HG03175 (cell line): ENCODE results near the gene TEX28.
"Not testable (repeated sequence)": the region's sequence is repeated elsewhere in the genome, so short reads cannot be mapped to it uniquely, and the experiment has no call there.

Experiments
- ATAC-seq: cut with Tn5 transposase; IDR thresholded peaks from one replicate; pipeline ENCODE4 v1.9.1; 2021; ENCODE audit warnings: mild to moderate bottlenecking, moderate library complexity; ENCODE audit not compliant: unreplicated experiment

Gene TEX28

GRCh38 chrX:154312116-154312515, 17.2 kb upstream of the TEX28 start:
- ATAC-seq, result no peak

DNA sequence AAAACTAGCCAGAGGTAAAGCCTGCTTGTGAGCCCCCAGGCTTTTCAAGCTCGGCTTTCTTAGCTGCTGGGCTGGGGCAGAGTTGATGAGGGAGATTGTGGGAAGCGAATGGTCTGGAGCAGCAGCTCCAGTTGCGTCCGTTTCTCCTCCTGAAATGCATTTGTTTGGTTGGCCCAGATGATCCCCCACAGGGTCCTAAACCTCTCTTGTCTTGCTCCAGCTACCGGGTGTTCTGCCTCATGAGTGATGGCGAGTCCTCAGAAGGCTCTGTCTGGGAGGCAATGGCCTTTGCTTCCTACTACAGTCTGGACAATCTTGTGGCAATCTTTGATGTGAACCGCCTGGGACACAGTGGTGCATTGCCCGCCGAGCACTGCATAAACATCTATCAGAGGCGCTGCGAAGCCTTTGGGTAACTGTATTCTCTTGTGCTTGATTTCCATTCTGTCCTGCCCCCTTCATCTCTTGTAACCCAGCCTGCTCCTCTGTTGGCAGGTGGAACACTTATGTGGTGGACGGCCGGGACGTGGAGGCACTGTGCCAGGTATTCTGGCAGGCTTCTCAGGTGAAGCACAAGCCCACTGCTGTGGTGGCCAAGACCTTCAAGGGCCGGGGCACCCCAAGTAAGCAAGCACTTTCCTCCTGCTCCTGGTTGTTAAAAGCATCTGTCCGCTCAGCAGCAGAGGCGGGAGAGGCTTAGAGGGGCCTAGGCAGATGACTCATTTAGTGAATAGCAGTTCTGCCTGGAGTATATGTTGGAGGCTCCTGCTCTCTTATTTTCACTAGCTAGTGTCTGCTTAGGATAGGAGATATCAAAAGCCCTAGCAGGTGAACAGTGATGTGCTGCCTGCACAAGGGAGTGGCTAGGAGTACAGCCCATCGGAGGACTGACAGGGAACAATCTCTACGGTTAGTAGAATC, 16.0 kb upstream of the TEX28 start:
- no peak for ATAC-seq

DNA sequence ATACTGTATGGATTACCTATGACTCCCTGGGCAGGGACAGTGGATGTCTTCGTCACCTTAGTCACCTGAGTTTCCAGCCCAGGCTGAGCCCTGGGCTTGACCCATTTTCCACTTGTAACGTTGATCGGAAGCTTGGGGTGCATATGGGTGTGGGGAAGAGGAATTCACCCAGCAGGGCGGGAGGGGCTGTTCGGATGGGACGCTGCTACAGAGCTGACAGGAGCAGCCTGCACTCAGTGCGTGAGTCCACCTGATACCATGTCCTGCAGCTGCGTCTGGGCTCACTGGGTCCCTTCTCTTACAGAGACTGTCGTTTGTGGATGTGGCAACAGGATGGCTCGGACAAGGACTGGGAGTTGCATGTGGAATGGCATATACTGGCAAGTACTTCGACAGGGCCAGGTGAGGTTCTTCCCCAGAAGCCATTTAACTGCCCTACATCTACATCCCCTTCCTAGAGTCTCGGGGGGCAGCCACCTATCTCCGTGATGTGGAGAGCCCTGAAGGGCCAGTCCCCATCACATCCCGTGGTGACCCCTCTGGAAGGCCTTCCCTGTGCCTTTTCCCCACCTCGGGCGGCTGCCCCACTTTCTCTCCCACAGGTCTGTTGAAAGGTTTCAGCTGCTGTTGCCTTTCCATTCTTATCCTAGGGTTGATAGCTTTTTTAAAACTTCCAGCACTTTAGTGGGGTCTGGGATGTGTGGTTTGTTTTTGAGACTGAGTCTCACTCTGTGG, 14.3 kb upstream of the TEX28 start:
- ATAC-seq, result no peak

GRCh38 chrX:154308108-154308946, 13.4 kb upstream of the TEX28 start:
- peak; percentile 42 for ATAC-seq

DNA sequence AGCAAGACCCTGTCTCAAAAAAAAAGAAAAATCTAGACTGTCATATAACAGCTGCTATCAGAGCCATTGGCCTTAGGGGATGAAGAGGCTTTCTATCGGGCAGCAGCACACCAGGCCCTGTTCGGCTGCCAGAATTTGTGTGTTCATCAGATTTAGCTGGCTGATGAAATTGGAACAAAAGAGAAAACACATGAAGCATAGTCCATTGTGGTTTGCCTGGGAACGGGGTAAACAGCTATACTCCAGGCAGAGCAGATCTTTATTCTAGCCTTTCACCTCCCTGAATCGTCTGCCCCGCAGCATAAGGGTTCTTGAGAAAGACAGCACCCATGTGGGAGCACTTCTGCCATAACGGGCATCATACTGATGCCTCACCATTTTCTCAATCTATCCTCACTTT, 12.3 kb upstream of the TEX28 start:
- ATAC-seq, result no peak

DNA sequence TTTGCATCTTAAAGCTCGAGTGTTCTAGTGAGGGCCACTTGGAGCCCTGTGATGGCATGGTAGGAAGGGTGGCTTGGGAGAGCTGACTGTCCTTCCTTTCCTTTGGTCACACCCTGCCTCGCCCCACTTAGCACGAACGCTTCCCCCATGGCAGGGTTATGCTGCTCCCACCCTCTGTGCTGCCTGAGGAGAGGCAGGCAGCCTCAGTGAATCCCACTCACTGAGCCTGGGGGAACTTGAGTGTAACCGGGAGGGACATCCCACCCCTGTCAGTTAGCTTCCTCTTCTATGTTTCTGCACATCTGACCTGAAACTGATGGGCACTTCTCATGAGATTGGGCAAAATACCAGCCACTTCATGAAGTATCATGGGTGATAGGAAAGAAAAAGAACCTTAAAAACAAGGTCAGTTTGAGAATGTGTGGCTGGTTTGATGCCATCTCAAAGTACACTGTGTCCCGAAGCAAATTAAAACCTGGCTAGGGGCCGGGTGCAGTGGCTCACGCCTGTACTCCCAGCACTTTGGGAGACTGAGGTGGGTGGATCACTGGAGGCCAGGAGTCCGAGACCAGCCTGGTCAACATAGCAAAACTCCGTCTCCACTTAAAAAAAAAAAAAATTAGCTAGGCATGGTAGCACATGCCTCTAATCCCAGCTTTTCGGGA, 10.7 kb upstream of the TEX28 start:
- no peak for ATAC-seq

GRCh38 chrX:154304846-154305245, 9.9 kb upstream of the TEX28 start:
- no peak for ATAC-seq

GRCh38 chrX:154303476-154303875, 8.6 kb upstream of the TEX28 start:
- ATAC-seq, result no peak

DNA sequence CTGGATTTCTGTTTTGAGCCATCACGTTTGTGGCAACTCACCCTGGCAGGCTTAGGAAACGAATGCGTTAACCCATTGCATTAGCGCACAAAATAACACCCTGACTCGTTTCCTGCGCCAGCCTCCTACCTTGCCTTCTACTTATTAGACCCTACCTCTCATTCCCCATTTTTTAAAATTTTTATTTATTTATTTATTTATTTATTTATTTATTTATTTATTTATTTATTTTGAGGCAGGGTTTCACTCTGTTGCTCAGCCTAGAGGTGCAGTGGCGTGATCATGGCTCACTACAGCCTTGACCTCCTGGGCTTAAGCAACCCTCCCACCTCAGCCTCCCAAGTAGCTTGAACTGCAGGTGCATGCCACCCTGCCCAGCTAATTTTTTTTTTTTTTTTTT, 8.1 kb upstream of the TEX28 start:
- not testable (repeated sequence) for ATAC-seq

DNA sequence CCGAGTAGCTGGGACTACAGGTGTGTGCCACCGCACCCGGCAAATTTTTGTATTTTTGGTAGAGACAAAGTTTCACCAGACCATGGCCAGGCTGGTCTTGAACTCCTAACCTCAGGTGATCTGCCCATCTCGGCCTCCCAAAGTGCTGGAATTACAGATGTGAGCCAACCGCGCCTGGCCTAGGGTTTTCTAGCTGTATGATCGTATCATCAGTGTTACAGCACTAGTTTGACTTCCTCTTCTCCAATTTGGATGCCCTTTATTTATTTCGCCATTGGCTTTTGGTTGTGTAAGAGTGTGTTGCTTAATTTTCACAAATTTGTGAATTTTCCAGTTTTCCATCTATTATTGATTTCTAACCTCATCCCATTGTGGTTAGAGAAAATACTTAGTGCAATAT, 5.9 kb upstream of the TEX28 start:
- no peak for ATAC-seq

- no peak for ATAC-seq
These were observed 3.4 kb upstream of the TEX28 start for GRCh38 chrX:154298312-154298711.

DNA sequence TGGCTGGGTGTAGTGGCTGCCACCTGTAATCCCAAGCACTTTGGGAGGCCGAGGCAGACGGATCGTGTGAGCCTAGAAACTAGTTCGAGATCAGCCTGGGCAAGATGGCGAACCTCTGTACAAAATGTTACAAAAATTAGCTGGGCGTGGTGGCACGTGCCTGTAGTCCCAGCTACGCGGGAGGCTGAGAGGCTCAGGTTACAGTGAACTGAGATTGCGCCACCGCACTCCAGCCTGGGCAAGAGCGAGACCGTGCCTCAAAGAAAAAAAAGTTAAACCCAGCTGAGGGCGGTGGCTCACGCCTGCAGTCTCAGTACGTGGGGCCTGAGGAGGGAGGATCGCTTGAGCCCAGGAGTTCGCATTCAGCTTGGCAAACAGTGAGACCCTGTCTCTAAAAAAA, 1.8 kb upstream of the TEX28 start:
- ATAC-seq, result no peak

GRCh38 chrX:154295664-154296310, 863 bp upstream of the TEX28 start, which contains the start of gene TKTL1:
TKTL1 (plus strand) TSS chrX:154295795; CDS start chrX:154295860, 65 bp downstream.
- ATAC-seq, result no peak

DNA sequence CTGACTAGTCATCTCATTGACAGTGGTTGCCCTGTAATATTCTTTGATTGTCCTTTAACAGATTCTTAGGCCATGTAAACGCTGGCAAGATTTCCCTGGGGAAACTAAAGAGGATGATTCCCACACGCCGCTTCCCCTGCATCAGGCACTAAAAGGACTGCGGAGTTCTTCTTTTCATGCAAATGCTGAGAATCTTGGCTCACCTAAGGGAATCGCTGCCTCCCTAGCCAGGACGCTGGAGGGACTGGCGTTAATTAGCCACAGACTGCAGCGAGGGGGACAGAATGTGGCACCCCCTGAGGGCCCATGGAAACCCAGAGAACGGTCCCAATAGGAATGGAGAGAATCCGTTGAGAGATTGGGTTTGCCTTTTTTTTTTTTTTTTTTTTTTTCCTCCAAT, 8.5 kb downstream of the TEX28 start:
- ATAC-seq, result not testable (repeated sequence)

DNA sequence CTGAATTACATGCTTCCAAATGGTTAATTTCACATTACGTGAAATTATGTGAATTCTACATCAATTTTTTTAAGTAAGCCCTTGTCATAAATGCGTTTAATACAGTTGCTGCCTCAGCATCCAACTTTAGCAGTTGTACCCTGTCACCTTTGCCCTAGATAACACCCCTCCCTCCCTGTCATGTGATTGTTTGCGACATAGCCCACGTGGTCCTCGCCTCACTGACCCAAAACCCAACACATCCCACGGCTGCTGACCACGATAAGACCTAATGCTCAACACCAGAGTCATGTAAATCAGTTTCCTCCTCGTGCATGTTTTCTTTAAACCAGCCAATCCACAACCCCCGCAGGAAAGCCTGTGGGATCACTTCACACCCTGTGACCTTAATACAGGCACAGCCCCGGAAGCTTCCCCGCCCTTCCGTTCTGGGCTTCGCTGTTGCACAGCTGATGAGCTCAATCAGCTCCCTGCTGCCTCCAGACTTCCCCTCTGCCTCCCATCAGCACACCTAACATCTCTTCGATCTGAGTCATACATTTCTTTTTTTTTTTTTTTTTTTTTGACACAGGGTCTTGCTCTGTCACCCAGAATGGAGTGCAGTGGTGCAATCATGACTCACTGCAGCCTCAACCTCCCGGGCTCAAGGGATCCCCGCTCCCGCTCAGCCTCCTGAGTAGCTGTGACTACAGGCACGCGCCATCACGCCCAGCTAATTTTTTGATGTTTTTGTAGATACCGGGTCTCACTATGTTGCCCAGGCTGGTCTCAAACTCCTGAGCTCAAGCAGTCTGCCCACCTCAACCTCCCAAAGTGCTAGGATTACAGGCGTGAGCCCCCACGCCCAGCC, 10.2 kb downstream of the TEX28 start:
- peak; percentile 81 for ATAC-seq

DNA sequence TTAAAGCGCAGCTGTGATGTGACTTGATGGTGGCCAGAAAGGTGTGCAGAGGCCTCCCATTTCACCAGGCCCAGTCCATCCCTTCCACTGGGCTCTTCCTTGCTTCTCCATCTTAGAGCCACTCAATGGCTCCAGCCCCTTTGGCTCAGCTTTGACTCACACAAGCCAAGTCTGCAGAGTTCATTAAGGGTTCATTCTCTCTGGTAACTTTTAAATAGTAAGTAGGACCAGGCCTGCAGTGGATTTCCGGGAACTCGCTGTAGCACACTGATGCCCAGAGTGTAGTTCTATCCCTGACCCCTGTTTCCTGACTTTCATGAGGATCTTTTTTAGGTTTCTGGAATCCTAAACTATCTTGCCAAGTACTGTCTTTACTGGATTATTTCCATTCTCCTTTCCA, 25.7 kb downstream of the TEX28 start:
- ATAC-seq, result not testable (repeated sequence)

DNA sequence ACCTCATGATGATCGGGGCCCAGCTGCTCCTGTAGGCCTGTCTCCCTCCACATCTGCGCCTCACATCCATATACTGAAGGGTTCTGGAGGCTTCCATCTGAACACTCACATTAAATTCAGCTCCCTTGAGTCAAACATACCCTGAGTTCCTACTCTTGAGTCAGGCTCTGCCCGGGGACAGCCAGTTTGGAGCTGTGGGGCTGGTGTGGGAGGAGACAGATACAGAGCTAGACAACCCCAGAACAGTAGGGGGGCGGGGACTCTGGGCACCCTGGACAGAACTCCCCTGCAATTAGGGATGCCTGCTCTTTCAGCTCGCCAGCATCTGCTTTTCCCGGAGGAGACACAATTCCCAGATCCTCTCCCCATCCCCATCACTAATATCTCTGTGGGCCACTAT, 31.9 kb downstream of the TEX28 start:
- ATAC-seq, result not testable (repeated sequence)

DNA sequence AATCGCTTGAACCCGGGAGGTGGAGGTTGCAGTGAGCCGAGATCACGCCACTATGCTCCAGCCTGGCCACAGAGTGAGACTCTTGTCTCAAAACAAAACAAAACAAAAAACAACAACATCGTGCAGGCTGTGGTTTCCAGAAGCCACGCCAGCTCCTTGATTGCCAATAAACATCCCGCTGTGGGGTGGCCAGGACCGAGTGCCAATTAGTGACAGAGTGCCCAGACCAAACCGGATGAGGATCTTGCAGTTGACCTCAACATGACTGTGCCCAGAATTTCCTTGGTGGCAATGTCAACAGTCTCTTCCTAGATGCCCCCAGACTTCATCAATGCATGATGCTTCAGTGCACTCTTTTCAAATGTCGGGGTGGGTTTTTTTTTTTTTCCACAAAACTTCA, 36.2 kb downstream of the TEX28 start:
- ATAC-seq, result not testable (repeated sequence)

GRCh38 chrX:154257282-154257681, 37.6 kb downstream of the TEX28 start, which contains the start of gene OPN1MW3:
OPN1MW3 (plus strand) TSS chrX:154257582; CDS start chrX:154257620, 38 bp downstream.
- not testable (repeated sequence) for ATAC-seq
